ENCODE data around the gene HDAC8.
"Not testable (repeated sequence)": the region's sequence is repeated elsewhere in the genome, so short reads cannot be mapped to it uniquely, and the experiment has no call there.

The HDAC8 gene

GRCh38 chrX:72319651-72320050, 253.0 kb downstream of the HDAC8 start:
- not testable (repeated sequence) for H3K9ac ChIP-seq (ENCODE audit: low read length); H3K4me1 ChIP-seq (ENCODE audit: control insufficient read depth, insufficient read depth, low read length); H3K9me3 ChIP-seq (ENCODE audit: control insufficient read depth, low read length); H3K36me3 ChIP-seq (ENCODE audit: control insufficient read depth, insufficient read depth, low read length); H3K4me3 ChIP-seq (ENCODE audit: low read length); H3K27me3 ChIP-seq (ENCODE audit: control insufficient read depth, insufficient read depth, low read length)

GRCh38 chrX:72317139-72317538, 255.5 kb downstream of the HDAC8 start:
- Histone ChIP-seq H3K36me3 (ENCODE audit: control insufficient read depth, insufficient read depth, low read length) (no peaks in the 10 kb centered on the region), H3K9ac (ENCODE audit: low read length) (no peak overlapping the region), H3K4me1 (ENCODE audit: control insufficient read depth, insufficient read depth, low read length) (no peaks in the 10 kb centered on the region), H3K9me3 (ENCODE audit: control insufficient read depth, low read length) (no peaks in the 10 kb centered on the region), H3K27me3 (ENCODE audit: control insufficient read depth, insufficient read depth, low read length) (no peaks in the 10 kb centered on the region), H3K4me3 (ENCODE audit: low read length) (no peak overlapping the region)

GRCh38 chrX:72316408-72317110, 256.1 kb downstream of the HDAC8 start:
- no peak overlapping the region for H3K9ac ChIP-seq (ENCODE audit: low read length)
- no peaks in the 10 kb centered on the region for H3K36me3 ChIP-seq (ENCODE audit: control insufficient read depth, insufficient read depth, low read length)
- no peaks in the 10 kb centered on the region for H3K4me1 ChIP-seq (ENCODE audit: control insufficient read depth, insufficient read depth, low read length)
- no peaks in the 10 kb centered on the region for H3K9me3 ChIP-seq (ENCODE audit: control insufficient read depth, low read length)
- no peaks in the 10 kb centered on the region for H3K27me3 ChIP-seq (ENCODE audit: control insufficient read depth, insufficient read depth, low read length)
- H3K4me3 ChIP-seq (ENCODE audit: low read length), result no peak overlapping the region

- H3K4me1 ChIP-seq (ENCODE audit: control insufficient read depth, insufficient read depth, low read length), result no peaks in the 10 kb centered on the region
- no peaks in the 10 kb centered on the region for H3K36me3 ChIP-seq (ENCODE audit: control insufficient read depth, insufficient read depth, low read length)
- H3K9me3 ChIP-seq (ENCODE audit: control insufficient read depth, low read length), result no peaks in the 10 kb centered on the region
- H3K4me3 ChIP-seq (ENCODE audit: low read length), result no peak overlapping the region
- no peaks in the 10 kb centered on the region for H3K27me3 ChIP-seq (ENCODE audit: control insufficient read depth, insufficient read depth, low read length)
- H3K9ac ChIP-seq (ENCODE audit: low read length), result no peak overlapping the region
These were observed 257.8 kb downstream of the HDAC8 start for GRCh38 chrX:72314881-72315280.

GRCh38 chrX:72313707-72314641, 258.7 kb downstream of the HDAC8 start:
- Histone ChIP-seq H3K9ac (ENCODE audit: low read length) (no peak overlapping the region), H3K4me1 (ENCODE audit: control insufficient read depth, insufficient read depth, low read length) (peaks cover 5% of the 10 kb centered on the region), H3K9me3 (ENCODE audit: control insufficient read depth, low read length) (no peaks in the 10 kb centered on the region), H3K4me3 (ENCODE audit: low read length) (no peak overlapping the region), H3K27me3 (ENCODE audit: control insufficient read depth, insufficient read depth, low read length) (peaks cover 8% of the 10 kb centered on the region), H3K36me3 (ENCODE audit: control insufficient read depth, insufficient read depth, low read length) (no peaks in the 10 kb centered on the region)

GRCh38 chrX:72312311-72312940, 260.2 kb downstream of the HDAC8 start:
- Histone ChIP-seq H3K4me3 (ENCODE audit: low read length) (no peak overlapping the region), H3K9ac (ENCODE audit: low read length) (no peak overlapping the region), H3K4me1 (ENCODE audit: control insufficient read depth, insufficient read depth, low read length) (peaks cover 16% of the 10 kb centered on the region), H3K27me3 (ENCODE audit: control insufficient read depth, insufficient read depth, low read length) (peaks cover 23% of the 10 kb centered on the region), H3K36me3 (ENCODE audit: control insufficient read depth, insufficient read depth, low read length) (no peaks in the 10 kb centered on the region), H3K9me3 (ENCODE audit: control insufficient read depth, low read length) (no peaks in the 10 kb centered on the region)

GRCh38 chrX:72309297-72310071, 263.2 kb downstream of the HDAC8 start:
- Histone ChIP-seq H3K36me3 (ENCODE audit: control insufficient read depth, insufficient read depth, low read length) (no peaks in the 10 kb centered on the region), H3K27me3 (ENCODE audit: control insufficient read depth, insufficient read depth, low read length) (peaks cover 45% of the 10 kb centered on the region)

GRCh38 chrX:72308566-72309296, 263.9 kb downstream of the HDAC8 start:
- H3K36me3 ChIP-seq (ENCODE audit: control insufficient read depth, insufficient read depth, low read length), result no peaks in the 10 kb centered on the region
- H3K9me3 ChIP-seq (ENCODE audit: control insufficient read depth, low read length), result no peaks in the 10 kb centered on the region
- H3K9ac ChIP-seq (ENCODE audit: low read length), result no peak overlapping the region
- peaks cover 51% of the 10 kb centered on the region for H3K27me3 ChIP-seq (ENCODE audit: control insufficient read depth, insufficient read depth, low read length)
- H3K4me1 ChIP-seq (ENCODE audit: control insufficient read depth, insufficient read depth, low read length), result peaks cover 18% of the 10 kb centered on the region
- no peak overlapping the region for H3K4me3 ChIP-seq (ENCODE audit: low read length)

More at GRCh38 chrX:72309297-72310071, 263.2 kb downstream of the HDAC8 start:
- Histone ChIP-seq H3K4me1 (ENCODE audit: control insufficient read depth, insufficient read depth, low read length) (peaks cover 18% of the 10 kb centered on the region), H3K4me3 (ENCODE audit: low read length) (no peak overlapping the region), H3K9ac (ENCODE audit: low read length) (no peak overlapping the region), H3K9me3 (ENCODE audit: control insufficient read depth, low read length) (no peaks in the 10 kb centered on the region)

GRCh38 chrX:72308209-72308565, 264.5 kb downstream of the HDAC8 start:
- Histone ChIP-seq H3K9ac (ENCODE audit: low read length) (no peak overlapping the region), H3K4me1 (ENCODE audit: control insufficient read depth, insufficient read depth, low read length) (peaks cover 18% of the 10 kb centered on the region), H3K4me3 (ENCODE audit: low read length) (no peak overlapping the region), H3K36me3 (ENCODE audit: control insufficient read depth, insufficient read depth, low read length) (no peaks in the 10 kb centered on the region), H3K27me3 (ENCODE audit: control insufficient read depth, insufficient read depth, low read length) (peaks cover 56% of the 10 kb centered on the region), H3K9me3 (ENCODE audit: control insufficient read depth, low read length) (no peaks in the 10 kb centered on the region)

GRCh38 chrX:72307646-72308051, 265.0 kb downstream of the HDAC8 start:
- H3K9ac ChIP-seq (ENCODE audit: low read length), result no peak overlapping the region
- peaks cover 62% of the 10 kb centered on the region for H3K27me3 ChIP-seq (ENCODE audit: control insufficient read depth, insufficient read depth, low read length)
- H3K4me3 ChIP-seq (ENCODE audit: low read length), result no peak overlapping the region

More at GRCh38 chrX:72307646-72308051, 265.0 kb downstream of the HDAC8 start:
- Histone ChIP-seq H3K36me3 (ENCODE audit: control insufficient read depth, insufficient read depth, low read length) (no peaks in the 10 kb centered on the region), H3K9me3 (ENCODE audit: control insufficient read depth, low read length) (no peaks in the 10 kb centered on the region), H3K4me1 (ENCODE audit: control insufficient read depth, insufficient read depth, low read length) (peaks cover 18% of the 10 kb centered on the region)
